CD14-positive monocyte (primary cell): ENCODE measurements around the gene FCN2. TPM values are rescaled to one million over a fixed set of nuclear protein-coding genes. Genes with fewer than 3 reads are reported as not detected.

Source experiments
- DNase-seq, 3 donors: peaks; one replicate each; pipeline ENCODE4 v3.0.0-alpha.2; 2011 to 2022
- H2AFZ ChIP-seq: 2 replicates; pipeline ENCODE4 v1.6.0; 2012; ENCODE audit warnings: mild to moderate bottlenecking, low read depth, low read length, inconsistent platforms; ENCODE audit not compliant: insufficient read depth, poor library complexity, severe bottlenecking
- H3K27ac ChIP-seq, 2 donors: 1 replicate in 1 of 2; 2 replicates in 1 of 2; pipeline ENCODE4 v1.5.1; 2012 to 2013; ENCODE audit warnings: low read length in 2 of 2, control low read depth in 1 of 2, inconsistent platforms in 1 of 2, low read depth in 1 of 2, mild to moderate bottlenecking in 1 of 2
- H3K27me3 ChIP-seq, 2 donors: one replicate each; pipeline versions ENCODE4 v1.6.0 to v1.6.1; 2011 to 2013; ENCODE audit warnings: low read length in 2 of 2; ENCODE audit not compliant: control insufficient read depth in 2 of 2, insufficient read depth in 2 of 2
- H3K36me3 ChIP-seq, 2 donors: replicated peaks in 1 of 2; 1 replicate in 1 of 2; 2 replicates in 1 of 2; pipeline versions ENCODE4 v1.5.1 to v1.6.1; 2012 to 2013; ENCODE audit warnings: low read length in 2 of 2, control low read depth in 1 of 2, inconsistent platforms in 1 of 2, mild to moderate bottlenecking in 1 of 2; ENCODE audit not compliant: insufficient read depth in 2 of 2, control insufficient read depth in 1 of 2
- H3K4me1 ChIP-seq, 2 donors: 1 replicate in 1 of 2; 2 replicates in 1 of 2; pipeline versions ENCODE4 v1.5.1 to v1.6.1; 2012 to 2013; ENCODE audit warnings: low read length in 2 of 2, control low read depth in 1 of 2, inconsistent platforms in 1 of 2, mild to moderate bottlenecking in 1 of 2, moderate library complexity in 1 of 2; ENCODE audit not compliant: insufficient read depth in 2 of 2, control insufficient read depth in 1 of 2
- H3K4me2 ChIP-seq: replicated peaks from 2 replicates; pipeline ENCODE3; 2012; ENCODE audit warnings: low read length, moderate library complexity, mild to moderate bottlenecking; ENCODE audit not compliant: poor library complexity, severe bottlenecking; ENCODE audit errors: extremely low read depth
- H3K4me3 ChIP-seq, 3 experiments: fragments of 200-600 bp in 1 of 3; sonication (generic) in 1 of 3; replicated peaks in 1 of 3; 1 replicate in 2 of 3; 2 replicates in 1 of 3; pipeline ENCODE4 v1.5.1; 2011 to 2013; ENCODE audit warnings: low read length in 3 of 3, mild to moderate bottlenecking in 3 of 3, control low read depth in 2 of 3, low read depth in 2 of 3, inconsistent platforms in 1 of 3, moderate library complexity in 1 of 3
- H3K79me2 ChIP-seq: 2 replicates; pipeline ENCODE4 v1.6.0; 2012; ENCODE audit warnings: mild to moderate bottlenecking, control low read depth, inconsistent platforms, low read length, moderate library complexity; ENCODE audit not compliant: insufficient read depth
- H3K9ac ChIP-seq: 2 replicates; pipeline ENCODE4 v1.6.0; 2017; ENCODE audit warnings: low read length, mild to moderate bottlenecking; ENCODE audit not compliant: insufficient read depth, poor library complexity, severe bottlenecking
- H3K9me3 ChIP-seq, 2 donors: replicated peaks in 1 of 2; 1 replicate in 1 of 2; 2 replicates in 1 of 2; pipeline versions ENCODE4 v1.5.1 to v1.6.1; 2012 to 2013; ENCODE audit warnings: low read length in 2 of 2, control low read depth in 1 of 2; ENCODE audit not compliant: control insufficient read depth in 1 of 2, insufficient read depth in 1 of 2
- H4K20me1 ChIP-seq: 2 replicates; pipeline ENCODE4 v1.6.0; 2012; ENCODE audit warnings: mild to moderate bottlenecking, low read length, control low read depth, moderate library complexity; ENCODE audit not compliant: insufficient read depth
- H3K27ac Mint-ChIP-seq, 7 donors: one replicate each; pipeline ENCODE4 v1.8.0; 2020; ENCODE audit warnings: mild to moderate bottlenecking in 7 of 7, mixed read lengths in 7 of 7, moderate library complexity in 6 of 7, inconsistent platforms in 2 of 7
- H3K27me3 Mint-ChIP-seq, 3 donors: one replicate each; pipeline ENCODE4 v1.8.0; 2021 to 2022; ENCODE audit warnings: low read depth in 3 of 3, mild to moderate bottlenecking in 3 of 3, mixed read lengths in 3 of 3, moderate library complexity in 3 of 3, inconsistent platforms in 1 of 3
- H3K36me3 Mint-ChIP-seq, 2 donors: one replicate each; pipeline ENCODE4 v1.8.0; 2020; ENCODE audit warnings: mixed read lengths in 2 of 2, inconsistent platforms in 1 of 2, mild to moderate bottlenecking in 1 of 2
- H3K4me1 Mint-ChIP-seq: one replicate; pipeline ENCODE4 v1.8.0; 2020; ENCODE audit warnings: mild to moderate bottlenecking, mixed read lengths
- H3K4me3 Mint-ChIP-seq, 2 donors: one replicate each; pipeline ENCODE4 v1.8.0; 2020; ENCODE audit warnings: mild to moderate bottlenecking in 2 of 2, mixed read lengths in 2 of 2, moderate library complexity in 1 of 2
- H3K9me3 Mint-ChIP-seq, 7 donors: one replicate each; pipeline ENCODE4 v1.8.0; 2020 to 2022; ENCODE audit warnings: mixed read lengths in 7 of 7, mild to moderate bottlenecking in 6 of 7, moderate library complexity in 6 of 7, inconsistent platforms in 2 of 7
- WGBS: methylation state at CpG from one replicate; pipeline ENCODE4 v1.1.5; 2013; ENCODE audit warnings: missing lambda C conversion rate; ENCODE audit not compliant: insufficient coverage; 5-methylcytosine and 5-hydroxymethylcytosine counted together
- intact Hi-C, 2 donors: fragments of 100-400 bp; cut with micrococcal nuclease; formaldehyde crosslinking; loops; one replicate each; pipeline versions ENCODE4 v1.15.0 to v1.15.1; 2023
- polyA plus RNA-seq, 3 donors: library from polyadenylated mRNA; depleted of rRNA in 1 of 3; unstranded in 2 of 3; stranded (reverse) in 1 of 3; fragments of 300-500 nt in 2 of 3; fragments of >200 nt in 1 of 3; fragmentation: Illumina TruSeq in 2 of 3; gene quantifications; 1 replicate in 2 of 3; 2 replicates in 1 of 3; pipeline ENCODE4 v1.2.3, GENCODE V29; 2012 to 2021
- TF ChIP-seq, protein P1 (sequence below): fragments of 200-600 bp; IDR thresholded peaks from one replicate; pipeline ENCODE4 v1.8.0; 2022; ENCODE audit warnings: antibody characterized with exemption, mild to moderate bottlenecking

Gene FCN2
- polyA plus RNA-seq, 3 donors, result not detected

DNA sequence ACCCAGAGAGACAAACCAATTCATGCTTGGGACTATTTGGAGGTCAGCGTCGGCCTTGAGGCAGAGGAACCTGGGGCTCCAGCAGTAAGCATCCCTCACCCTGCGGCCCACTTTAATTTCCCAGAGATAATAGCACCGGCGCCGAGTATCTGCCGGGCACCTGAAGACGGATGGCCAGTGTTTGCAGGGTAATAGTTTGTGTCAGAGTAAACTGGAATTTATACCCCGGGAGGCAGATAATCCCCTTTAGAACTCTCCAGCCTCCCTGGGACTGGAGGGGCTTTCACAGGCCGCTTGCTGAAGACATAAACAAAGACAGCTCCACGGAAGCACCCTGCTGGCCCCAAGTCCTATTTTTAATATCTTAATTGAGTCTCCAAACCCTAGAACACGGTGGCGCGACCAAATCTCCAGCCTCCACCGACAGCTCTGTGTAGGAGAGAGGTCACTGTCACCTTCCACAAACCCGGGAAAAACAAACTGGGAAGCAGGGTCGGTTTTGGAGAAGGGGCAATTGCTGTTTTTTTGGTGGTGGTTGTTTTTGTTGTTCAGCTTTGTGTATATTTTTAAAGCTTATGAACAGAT lies 54.5 kb downstream of the FCN2 start:
- Mint-ChIP-seq H3K27me3 (peaks cover 4 to 9% (median 8%) of the 10 kb centered on the region in 3 donors), H3K36me3 (peaks cover 13 to 24% of the 10 kb centered on the region in 2 donors), H3K4me3 (peak overlapping the region; percentile 62 to 78), H3K9me3 (peaks cover 0 to 10% (median 3%) of the 10 kb centered on the region in 7 donors), H3K4me1 (peaks cover 93% of the 10 kb centered on the region), H3K27ac (peak overlapping the region; percentile 77 to 98 (median 91))
- H3K4me2 ChIP-seq, result peak overlapping the region; percentile 48
- H3K4me3 ChIP-seq, result peak overlapping the region in 1 of 3 experiments; percentile 43
- no peaks in the 10 kb centered on the region for H3K27me3 ChIP-seq
- no peak overlapping the region for H2AFZ ChIP-seq
- H3K9me3 ChIP-seq, result no peaks in the 10 kb centered on the region
- peaks cover 96 to 100% of the 10 kb centered on the region in 2 donors for H3K4me1 ChIP-seq
- no peaks in the 10 kb centered on the region for H3K36me3 ChIP-seq
- H4K20me1 ChIP-seq, result no peaks in the 10 kb centered on the region
- no peak for DNase-seq
- peak overlapping the region; percentile 90 to 92 for H3K27ac ChIP-seq
- peaks cover 10% of the 10 kb centered on the region for H3K79me2 ChIP-seq
- intact Hi-C loops, result loop anchor here (5.0 to 10.0 kb wide), 2 partner anchors 33 to 880 kb away; no protein-coding TSS in a partner anchor
- no peak overlapping the region for H3K9ac ChIP-seq
- TF ChIP-seq, protein P1, sequence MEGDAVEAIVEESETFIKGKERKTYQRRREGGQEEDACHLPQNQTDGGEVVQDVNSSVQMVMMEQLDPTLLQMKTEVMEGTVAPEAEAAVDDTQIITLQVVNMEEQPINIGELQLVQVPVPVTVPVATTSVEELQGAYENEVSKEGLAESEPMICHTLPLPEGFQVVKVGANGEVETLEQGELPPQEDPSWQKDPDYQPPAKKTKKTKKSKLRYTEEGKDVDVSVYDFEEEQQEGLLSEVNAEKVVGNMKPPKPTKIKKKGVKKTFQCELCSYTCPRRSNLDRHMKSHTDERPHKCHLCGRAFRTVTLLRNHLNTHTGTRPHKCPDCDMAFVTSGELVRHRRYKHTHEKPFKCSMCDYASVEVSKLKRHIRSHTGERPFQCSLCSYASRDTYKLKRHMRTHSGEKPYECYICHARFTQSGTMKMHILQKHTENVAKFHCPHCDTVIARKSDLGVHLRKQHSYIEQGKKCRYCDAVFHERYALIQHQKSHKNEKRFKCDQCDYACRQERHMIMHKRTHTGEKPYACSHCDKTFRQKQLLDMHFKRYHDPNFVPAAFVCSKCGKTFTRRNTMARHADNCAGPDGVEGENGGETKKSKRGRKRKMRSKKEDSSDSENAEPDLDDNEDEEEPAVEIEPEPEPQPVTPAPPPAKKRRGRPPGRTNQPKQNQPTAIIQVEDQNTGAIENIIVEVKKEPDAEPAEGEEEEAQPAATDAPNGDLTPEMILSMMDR, result no peak
- WGBS, result 92% methylated on average over 4 of the region's 17 CpGs

DNA sequence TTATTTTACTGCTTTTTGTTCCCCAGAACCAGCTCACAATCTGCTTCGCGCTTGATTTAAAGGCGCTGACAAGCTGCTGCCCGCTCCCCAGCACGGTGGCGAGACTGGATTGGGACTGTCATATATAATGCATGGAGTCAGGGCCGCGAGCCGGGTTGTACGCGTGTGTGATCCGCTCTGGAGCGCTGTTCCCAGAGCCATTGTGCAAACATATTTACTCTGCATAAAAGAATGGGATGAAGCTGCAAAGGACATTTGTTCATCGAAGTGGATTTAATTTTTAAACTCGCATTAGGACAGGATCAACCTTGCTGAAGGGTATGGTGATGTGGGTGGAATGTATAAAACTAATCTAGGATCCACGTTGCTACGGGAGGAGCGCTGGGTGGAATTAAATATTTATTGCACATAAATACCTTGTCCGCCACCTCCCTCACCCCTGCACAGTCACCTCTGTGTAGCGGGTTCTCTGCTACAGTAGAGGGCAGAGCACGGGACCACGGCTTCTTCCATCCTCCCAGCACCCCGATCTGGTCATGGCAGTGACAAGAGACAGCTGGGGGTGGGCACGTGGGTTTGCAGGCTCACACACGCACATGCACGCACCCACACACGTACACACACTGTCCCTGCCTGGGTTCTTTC lies 55.2 kb downstream of the FCN2 start:
- peaks cover 8 to 12% (median 12%) of the 10 kb centered on the region in 3 donors for H3K27me3 Mint-ChIP-seq
- peak overlapping the region; percentile 90 to 98 (median 96) for H3K27ac Mint-ChIP-seq
- peaks cover 93 to 97% of the 10 kb centered on the region in 2 donors for H3K4me1 ChIP-seq

More for the DNA sequence above, 55.2 kb downstream of the FCN2 start:
- Histone ChIP-seq H3K27me3 (no peaks in the 10 kb centered on the region), H3K36me3 (no peaks in the 10 kb centered on the region), H3K27ac (peak overlapping the region; percentile 90 to 92), H3K9ac (peak overlapping the region; percentile 25), H3K79me2 (peaks cover 7% of the 10 kb centered on the region), H2AFZ (no peak overlapping the region), H3K4me3 (peak overlapping the region in 1 of 3 experiments; percentile 43), H3K9me3 (no peaks in the 10 kb centered on the region), H4K20me1 (no peaks in the 10 kb centered on the region), H3K4me2 (peak overlapping the region; percentile 48)
- Mint-ChIP-seq H3K4me3 (no peak overlapping the region), H3K36me3 (peaks cover 17 to 24% of the 10 kb centered on the region in 2 donors), H3K4me1 (peaks cover 92% of the 10 kb centered on the region), H3K9me3 (peaks cover 0 to 10% (median 3%) of the 10 kb centered on the region in 7 donors)
- intact Hi-C loops, result loop anchor here (2.0 to 10.0 kb wide), 3 partner anchors 13 to 881 kb away; no protein-coding TSS in a partner anchor
- TF ChIP-seq, protein P1, result no peak
- DNase-seq, result no peak
- 93% methylated on average over 12 of the region's 27 CpGs for WGBS
